ENCODE data around the gene ACBD6.

DNA sequence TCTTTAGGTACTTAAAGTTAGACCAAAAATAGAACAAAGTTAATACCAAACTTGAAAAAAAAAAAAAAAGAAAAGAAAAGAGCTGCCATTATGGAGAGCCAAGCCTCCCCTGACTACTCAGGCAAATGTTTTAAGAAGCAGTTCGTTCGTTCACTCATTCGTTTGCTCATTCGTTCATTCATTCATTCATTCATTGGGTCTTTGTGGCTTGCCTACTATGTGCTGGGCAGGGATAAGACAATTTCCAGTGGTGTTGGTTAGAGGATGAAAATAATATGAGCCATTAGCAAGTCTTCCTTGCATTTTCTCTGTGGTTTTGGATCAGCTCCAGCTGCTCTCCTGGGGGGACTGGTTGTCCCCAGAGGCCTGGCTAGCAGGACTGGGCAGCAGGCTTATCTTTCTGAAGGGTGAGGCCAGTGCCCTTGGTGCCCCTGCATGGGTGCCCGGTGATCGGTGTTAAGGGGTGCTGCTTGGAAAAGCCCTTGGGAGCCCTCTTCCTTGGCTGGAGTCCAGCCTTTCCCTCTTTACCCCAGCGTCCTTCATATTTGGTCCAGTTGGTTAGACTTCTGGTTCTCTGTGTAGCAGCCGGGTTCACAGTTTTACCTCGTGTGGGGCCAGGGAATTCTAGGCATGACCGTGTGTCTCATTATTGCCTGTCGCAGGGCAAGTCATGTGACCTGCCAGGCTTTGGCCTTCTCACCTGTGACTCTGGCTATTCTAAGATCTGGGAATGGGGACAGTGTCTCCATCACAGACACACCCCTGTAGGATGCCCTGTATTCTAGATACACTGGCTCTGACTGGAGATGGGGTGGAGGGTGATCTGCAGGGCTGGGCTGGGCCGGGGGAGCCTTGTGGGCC lies 239.5 kb downstream of the ACBD6 start:
- TF ChIP-seq, protein P1, sequence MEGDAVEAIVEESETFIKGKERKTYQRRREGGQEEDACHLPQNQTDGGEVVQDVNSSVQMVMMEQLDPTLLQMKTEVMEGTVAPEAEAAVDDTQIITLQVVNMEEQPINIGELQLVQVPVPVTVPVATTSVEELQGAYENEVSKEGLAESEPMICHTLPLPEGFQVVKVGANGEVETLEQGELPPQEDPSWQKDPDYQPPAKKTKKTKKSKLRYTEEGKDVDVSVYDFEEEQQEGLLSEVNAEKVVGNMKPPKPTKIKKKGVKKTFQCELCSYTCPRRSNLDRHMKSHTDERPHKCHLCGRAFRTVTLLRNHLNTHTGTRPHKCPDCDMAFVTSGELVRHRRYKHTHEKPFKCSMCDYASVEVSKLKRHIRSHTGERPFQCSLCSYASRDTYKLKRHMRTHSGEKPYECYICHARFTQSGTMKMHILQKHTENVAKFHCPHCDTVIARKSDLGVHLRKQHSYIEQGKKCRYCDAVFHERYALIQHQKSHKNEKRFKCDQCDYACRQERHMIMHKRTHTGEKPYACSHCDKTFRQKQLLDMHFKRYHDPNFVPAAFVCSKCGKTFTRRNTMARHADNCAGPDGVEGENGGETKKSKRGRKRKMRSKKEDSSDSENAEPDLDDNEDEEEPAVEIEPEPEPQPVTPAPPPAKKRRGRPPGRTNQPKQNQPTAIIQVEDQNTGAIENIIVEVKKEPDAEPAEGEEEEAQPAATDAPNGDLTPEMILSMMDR (IDR thresholded peaks at IDR 0.05; ENCODE audit: insufficient read depth, low read length): no peak
- TF ChIP-seq POLR2AphosphoS5 (IDR thresholded peaks at IDR 0.05; ENCODE audit: low read depth) (no peak), SPI1 (IDR thresholded peaks at IDR 0.05; ENCODE audit: borderline replicate concordance, low read depth) (no peak)
